GM23338 (cell line): ENCODE measurements around the gene SCO2.

Experiments used
- CTCF ChIP-seq, 2 experiments: fragments of 200-600 bp in 1 of 2; sonication (generic) in 1 of 2; conservative IDR thresholded peaks; 2 replicates each; pipeline versions ENCODE4 v1.5.1 to v1.6.1; 2016 to 2017; ENCODE audit warnings: antibody characterized with exemption in 2 of 2, low read depth in 2 of 2, mild to moderate bottlenecking in 2 of 2, moderate library complexity in 1 of 2
- ETS1 ChIP-seq: IDR thresholded peaks from 2 replicates; pipeline ENCODE4 v1.6.1; 2016; ENCODE audit warnings: antibody characterized with exemption
- EZH2 ChIP-seq: fragments of 200-600 bp; sonication (generic); IDR thresholded peaks from one replicate; pipeline ENCODE4 v1.8.0; 2017; ENCODE audit warnings: antibody characterized with exemption, mild to moderate bottlenecking, low read depth; ENCODE audit not compliant: unreplicated experiment
- POLR2AphosphoS5 ChIP-seq: IDR thresholded peaks from 2 replicates; pipeline ENCODE4 v1.6.1; 2016; ENCODE audit warnings: antibody characterized with exemption, low read depth
- REST ChIP-seq: IDR thresholded peaks from one replicate; pipeline ENCODE4 v1.6.1; 2018; ENCODE audit warnings: antibody characterized with exemption; ENCODE audit not compliant: unreplicated experiment

GRCh38 chr22:50474710-50475651, 50.4 kb downstream of the SCO2 start, which contains the start of gene SBF1:
- TF ChIP-seq CTCF (conservative IDR thresholded peaks at IDR 0.05; ENCODE audit: low read depth in 2 of 2) (no peak), ETS1 (no peak), REST (no peak), POLR2AphosphoS5 (peak; percentile 74), EZH2 (no peak)
